GM18505 (cell line): ENCODE data around the gene SPON1.

ENCODE experiments used
- ATAC-seq: cut with Tn5 transposase; IDR thresholded peaks from one replicate; pipeline ENCODE4 v1.9.1; 2021; ENCODE audit not compliant: unreplicated experiment
- POLR2A ChIP-seq: IDR thresholded peaks from 4 replicates; pipeline ENCODE4 v1.6.1; 2011; ENCODE audit warnings: borderline replicate concordance; ENCODE audit not compliant: insufficient read depth, insufficient read length; ENCODE audit errors: extremely low read depth

Gene SPON1

DNA sequence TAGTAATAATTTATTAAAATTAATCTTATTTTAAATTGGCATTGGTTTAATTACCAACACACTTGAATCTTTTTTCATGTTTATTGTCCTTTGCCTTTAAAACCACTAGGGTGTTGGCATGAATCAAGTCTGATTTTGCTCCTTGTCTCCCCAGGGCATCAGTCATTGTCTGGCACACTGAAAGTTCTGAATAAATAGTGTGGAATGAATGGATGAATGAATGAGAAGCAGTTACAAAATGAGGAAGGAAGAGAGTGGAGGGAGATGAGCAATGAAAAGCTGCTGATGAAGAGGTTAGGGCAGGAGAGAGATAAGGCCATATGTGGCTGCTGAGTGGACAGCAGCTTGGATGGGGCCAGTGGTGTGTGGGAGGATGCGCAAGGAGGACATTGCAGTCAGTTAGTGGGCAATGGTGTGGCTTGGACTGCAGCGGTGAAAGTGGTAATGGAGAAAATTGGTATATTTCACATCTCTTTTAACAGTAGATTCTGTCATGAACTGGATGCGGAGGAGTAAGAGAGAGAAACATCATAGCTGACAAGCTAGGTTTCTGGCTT is 132.0 kb downstream of the SPON1 start:
- no peak for TF ChIP-seq POLR2A
- ATAC-seq = no peak

DNA sequence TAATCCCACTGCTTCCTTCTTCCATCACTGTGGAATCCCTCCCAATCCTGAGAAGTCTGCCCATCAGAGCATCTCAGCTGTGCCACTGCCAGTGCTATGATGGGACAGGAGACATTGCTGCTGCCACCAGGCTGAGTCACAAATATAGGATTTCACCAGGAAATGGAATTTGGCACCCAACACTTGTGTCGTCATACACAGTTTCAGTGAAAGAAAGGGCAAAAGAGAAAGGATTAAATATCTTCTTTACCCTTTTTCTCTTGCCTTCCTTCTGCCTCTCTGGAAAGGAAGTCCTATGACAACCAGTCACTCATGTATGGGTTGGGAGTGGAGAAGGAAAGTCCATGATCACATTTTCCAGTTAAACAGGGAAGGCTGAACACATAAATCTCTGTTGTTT is 133.4 kb downstream of the SPON1 start:
- TF ChIP-seq POLR2A = no peak
- ATAC-seq = no peak

DNA sequence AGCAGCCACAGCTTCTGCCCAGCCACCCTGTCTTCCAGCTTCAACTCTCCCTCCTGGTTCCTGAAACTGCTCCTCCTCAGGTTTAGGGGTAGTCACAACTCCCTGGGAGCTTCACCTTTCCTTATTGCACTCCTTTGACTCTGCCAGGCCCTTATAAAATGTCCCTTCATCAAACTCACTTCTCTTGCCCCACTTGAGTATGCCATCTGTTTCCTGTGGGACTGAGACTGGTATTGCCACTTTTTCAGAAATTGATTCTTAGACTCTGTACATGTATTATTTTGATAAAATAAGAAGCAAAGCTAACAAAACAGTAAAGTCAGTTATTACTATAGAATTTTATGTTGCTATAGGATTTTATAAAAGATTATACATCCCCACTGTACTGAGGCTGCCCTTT is 134.1 kb downstream of the SPON1 start:
- no peak for TF ChIP-seq POLR2A
- ATAC-seq = no peak

DNA sequence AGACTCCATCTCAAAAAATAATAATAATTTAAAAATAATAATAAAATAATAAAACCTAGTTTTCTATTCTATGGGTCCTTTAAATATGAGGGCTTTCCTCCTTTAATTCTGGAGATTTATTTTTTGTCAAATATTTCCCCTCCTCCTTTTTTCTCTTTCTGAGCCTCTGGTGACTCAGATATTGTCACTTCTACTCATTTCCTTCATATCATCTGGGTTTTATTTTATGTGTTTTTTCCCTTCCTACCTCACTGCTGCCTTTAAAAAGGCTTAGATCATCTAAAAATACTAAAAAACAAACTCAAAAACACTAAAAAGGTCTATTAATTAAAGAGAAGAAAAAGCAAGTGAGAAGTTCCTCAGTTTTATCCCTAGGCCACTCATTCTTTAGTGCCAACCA is 138.9 kb downstream of the SPON1 start:
- no peak for ATAC-seq
- TF ChIP-seq POLR2A = no peak

DNA sequence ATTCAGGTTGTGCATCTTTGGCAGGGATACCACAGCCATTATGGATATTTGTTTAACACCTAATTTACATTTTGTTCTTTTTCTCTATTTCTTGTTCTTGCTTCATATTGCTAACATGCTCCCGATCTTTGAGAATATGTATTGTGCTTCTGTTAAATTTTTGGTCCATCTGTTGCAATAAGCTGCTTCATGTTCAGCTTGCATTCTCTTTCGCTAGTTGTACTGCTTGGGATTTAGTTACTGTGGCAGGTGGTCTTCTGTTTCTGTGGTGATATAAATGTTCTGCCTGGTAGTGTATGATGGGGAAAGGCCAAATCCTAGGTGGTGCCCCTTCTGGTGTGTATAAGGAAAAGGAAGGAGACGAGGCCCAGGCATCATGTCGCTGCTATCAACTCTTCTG is 140.2 kb downstream of the SPON1 start:
- TF ChIP-seq POLR2A = no peak
- ATAC-seq = no peak

DNA sequence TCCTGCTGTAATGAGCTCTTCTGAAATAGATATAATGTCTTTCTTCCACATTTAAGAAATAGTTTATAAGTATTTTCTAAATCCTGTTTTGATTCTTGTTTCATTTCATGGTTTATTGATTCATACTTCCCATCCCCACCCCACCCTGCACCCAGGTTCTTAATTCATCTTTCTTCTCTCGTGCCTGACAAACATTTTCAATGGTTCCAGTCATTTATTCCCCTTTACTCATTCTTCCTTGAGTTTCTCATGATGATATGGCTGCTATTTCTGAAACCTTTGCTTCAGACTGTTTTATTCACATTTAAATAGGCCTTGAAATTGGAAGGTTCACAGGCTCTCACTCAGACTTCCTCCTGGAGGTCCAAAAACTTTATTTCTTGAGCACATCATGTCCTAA is 142.9 kb downstream of the SPON1 start:
- ATAC-seq = no peak

DNA sequence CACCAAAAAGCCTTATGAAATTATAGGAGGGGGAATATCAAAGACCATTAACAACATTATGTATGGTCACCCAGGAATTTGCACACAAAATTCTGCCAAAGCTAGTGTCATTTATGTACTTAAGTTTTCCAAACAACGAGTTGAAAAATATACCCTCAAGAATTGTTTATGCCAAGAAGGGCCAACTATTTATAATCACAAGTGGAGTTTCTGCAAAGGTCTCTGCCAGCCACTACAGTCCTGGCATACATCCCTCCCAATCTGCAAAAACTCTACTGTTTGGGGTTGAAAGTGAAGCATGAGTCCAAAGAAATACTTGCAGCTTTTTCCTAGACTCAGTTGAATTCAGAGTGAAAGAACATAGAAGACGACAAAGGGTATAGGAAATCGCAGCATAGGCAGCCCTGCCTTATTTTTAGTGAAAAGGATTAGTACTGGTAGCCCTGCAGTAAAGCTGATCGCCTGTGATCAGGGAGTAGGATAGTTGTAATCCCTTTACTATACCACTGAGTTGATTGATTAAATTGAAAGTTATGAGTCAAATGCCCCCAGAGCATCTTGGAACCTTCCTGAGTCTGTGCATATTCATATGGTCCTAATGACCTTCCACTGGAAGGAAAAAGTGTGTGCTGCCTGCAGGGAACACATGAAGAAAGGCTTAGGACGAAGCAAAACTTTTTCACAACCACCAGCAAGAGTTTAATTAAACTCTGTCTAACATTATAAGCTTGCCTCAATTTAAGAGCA is 144.0 kb downstream of the SPON1 start:
- TF ChIP-seq POLR2A = no peak
- no peak for ATAC-seq

More for the DNA sequence above, 142.9 kb downstream of the SPON1 start:
- no peak for TF ChIP-seq POLR2A

DNA sequence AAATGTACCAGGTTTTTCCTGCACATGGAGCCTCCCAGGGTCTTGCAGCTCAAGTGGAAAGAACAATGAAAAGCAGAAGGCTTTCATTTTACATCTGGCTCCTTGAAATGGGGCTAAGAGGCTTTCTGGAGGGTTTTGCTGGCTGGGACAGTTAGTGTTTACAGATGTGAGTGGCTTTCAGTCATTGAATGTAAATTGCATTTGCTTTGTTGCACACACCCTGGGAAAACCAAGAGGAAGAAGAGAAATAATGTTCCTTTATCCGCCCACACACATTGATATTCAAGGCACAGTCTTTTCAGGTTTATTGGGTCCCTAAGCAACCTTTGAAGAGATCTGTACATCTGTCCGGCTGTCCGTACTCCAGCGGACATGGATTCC is 144.5 kb downstream of the SPON1 start:
- ATAC-seq = no peak
- TF ChIP-seq POLR2A = no peak

DNA sequence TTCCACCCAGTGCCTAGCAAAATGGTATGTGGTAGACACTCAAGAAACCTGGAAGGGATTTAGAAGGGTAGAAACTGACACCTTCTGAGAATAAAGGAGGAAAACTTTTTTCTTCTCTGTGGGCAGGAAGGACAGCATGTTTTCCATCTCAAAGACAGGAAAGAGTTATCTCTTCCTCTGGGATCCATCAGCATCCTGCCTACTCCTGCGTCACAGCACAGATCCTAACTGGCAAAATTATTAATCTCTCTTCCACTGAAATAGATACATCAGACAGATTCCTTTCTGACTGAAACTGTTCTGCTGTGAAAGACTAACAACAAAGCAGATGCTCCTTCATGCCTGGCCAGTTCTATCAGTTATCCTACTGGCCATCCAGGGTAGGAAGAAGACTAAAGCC is 147.2 kb downstream of the SPON1 start:
- ATAC-seq = no peak
- no peak for TF ChIP-seq POLR2A

DNA sequence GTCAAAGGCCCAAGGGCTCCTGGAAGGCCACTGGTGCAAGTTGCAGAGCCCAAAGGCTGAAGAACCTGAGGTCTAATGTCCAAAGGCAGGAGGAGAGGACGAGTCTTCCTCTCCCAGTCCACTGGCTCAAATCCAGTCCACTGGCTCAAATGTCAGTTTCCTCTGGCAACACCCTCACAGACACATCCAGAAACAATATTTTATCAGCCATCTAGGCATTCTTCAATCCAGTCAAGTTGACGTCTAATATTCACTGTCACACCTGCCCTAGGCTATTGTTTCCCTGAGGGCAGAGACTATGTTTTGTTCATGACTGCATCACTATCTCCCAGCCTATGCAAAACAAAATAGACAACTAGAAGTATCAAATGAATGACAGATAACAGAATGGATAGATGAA is 148.1 kb downstream of the SPON1 start:
- TF ChIP-seq POLR2A = no peak
- no peak for ATAC-seq

DNA sequence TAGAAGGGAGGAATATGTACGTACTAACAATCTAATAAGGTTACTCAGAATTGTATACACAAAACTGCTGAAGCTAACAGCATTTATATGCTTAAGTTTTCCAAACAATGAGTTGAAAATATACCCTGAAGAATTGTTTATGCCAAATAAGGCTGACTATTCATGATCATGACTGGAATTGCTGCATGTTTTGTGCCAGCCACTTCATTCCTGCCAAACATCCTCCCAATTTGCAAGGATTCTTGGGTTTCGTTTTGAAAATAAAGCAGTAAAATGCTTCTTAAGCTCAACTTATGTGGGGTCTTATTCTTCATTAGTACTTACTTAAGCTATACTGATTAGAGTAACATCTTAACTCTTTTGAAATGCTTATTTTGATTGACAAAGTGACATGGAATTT is 149.0 kb downstream of the SPON1 start:
- TF ChIP-seq POLR2A = no peak
- no peak for ATAC-seq

DNA sequence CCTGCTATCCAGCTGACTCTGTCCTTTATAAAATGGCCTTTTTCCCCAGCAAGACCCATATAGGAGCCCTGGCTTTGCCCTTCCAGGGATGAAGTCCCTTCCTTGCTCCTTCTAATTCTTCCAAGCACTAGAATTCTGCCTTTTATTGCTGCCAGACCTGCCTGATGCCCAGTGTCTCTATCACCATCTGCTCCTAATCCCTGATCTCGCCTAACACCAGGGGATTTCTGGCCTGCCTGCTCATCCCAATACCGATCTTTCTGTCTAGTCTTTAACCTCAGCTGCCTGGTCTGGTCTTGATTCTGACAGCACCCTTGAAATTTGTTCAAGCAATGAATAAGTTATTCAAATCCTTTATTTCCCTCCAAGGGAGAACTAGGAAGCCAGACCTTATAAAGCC is 150.2 kb downstream of the SPON1 start:
- TF ChIP-seq POLR2A = no peak
- ATAC-seq = no peak

DNA sequence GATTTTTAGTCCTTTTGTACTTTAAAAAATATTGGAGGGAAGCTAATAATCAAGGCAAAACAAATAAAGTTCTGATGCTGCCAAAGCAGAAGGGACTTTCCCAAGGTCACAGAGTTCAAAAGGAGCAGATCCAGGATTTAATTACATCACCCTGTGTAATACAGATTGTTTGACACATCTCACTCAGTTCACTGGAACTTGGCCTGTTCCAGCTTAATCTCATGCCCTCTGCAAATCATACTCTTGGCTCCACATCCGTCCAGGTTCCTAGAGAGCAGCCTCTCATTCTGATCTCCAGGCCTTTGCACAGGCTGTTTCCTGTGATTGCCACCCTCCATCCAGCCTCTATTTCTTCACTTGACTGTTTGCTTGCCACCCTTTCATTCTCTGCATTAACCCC is 151.7 kb downstream of the SPON1 start:
- no peak for ATAC-seq
- TF ChIP-seq POLR2A = no peak

DNA sequence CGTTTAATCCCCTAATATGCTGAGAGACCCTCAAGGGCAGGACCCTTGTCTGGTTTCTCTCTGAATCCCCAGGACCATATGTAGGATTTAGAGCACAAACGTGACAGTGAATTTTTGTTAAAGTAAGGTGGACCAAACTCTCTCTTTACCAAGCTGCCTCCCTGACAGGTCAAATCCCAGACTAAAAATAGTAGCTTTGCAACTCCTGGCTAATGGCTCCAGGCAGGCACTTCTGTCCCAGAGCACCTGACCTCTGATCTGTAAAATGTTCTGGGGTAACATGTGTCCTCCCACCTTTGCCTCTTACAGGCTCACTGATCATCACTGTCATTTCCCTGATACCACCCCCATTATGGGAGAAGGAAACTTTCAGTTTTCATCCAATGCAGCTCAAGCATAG is 152.3 kb downstream of the SPON1 start:
- no peak for ATAC-seq
- TF ChIP-seq POLR2A = no peak
